Activated naive CD8-positive, alpha-beta T cell (primary cell): ENCODE measurements around the gene LIG3.
"Not testable (repeated sequence)": the region's sequence is repeated elsewhere in the genome, so short reads cannot be mapped to it uniquely, and the experiment has no call there.

ENCODE experiments used
- H3K27ac Mint-ChIP-seq: one replicate; pipeline ENCODE4 v1.8.0; 2021; ENCODE audit warnings: mixed read lengths
- H3K27me3 Mint-ChIP-seq: one replicate; pipeline ENCODE4 v1.8.0; 2021; ENCODE audit warnings: mixed read lengths
- H3K36me3 Mint-ChIP-seq: one replicate; pipeline ENCODE4 v1.8.0; 2021; ENCODE audit warnings: mixed read lengths
- H3K4me1 Mint-ChIP-seq: one replicate; pipeline ENCODE4 v1.8.0; 2021; ENCODE audit warnings: low read depth, mixed read lengths
- H3K4me3 Mint-ChIP-seq: one replicate; pipeline ENCODE4 v1.8.0; 2021; ENCODE audit warnings: mild to moderate bottlenecking, mixed read lengths
- H3K9me3 Mint-ChIP-seq: one replicate; pipeline ENCODE4 v1.8.0; 2021; ENCODE audit warnings: low read depth, mixed read lengths

LIG3 gene

GRCh38 chr17:35045458-35045979 is 65.2 kb downstream of the LIG3 start:
- H3K27me3 Mint-ChIP-seq, H3K9me3 Mint-ChIP-seq, H3K36me3 Mint-ChIP-seq: not testable (repeated sequence)
- H3K4me3 Mint-ChIP-seq: peak overlapping the region; percentile 83
- H3K4me1 Mint-ChIP-seq: peaks cover 69% of the 10 kb centered on the region
- peak overlapping the region; percentile 95 for H3K27ac Mint-ChIP-seq

DNA sequence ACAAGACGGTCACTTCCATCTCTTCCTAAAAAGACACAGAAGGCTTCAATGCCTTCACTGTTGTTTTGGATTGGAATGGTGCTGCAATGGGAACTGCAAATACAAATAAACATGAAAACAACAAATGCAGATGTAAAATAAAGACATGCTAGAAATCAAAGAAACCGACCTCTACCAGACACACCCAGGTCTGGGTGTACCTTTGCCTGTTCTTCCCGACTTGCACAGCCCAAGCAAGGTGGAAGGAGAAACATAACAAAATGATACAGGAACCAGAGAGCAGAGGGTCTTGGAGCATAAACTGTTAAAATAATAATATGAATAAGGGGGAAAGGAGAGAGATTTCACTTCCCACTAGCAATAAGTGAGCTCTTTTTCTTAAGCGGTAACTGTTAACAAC is 65.9 kb downstream of the LIG3 start:
- H3K27me3 Mint-ChIP-seq: no peaks in the 10 kb centered on the region
- H3K4me3 Mint-ChIP-seq: peak overlapping the region; percentile 83
- peaks cover under 1% of the 10 kb centered on the region for H3K36me3 Mint-ChIP-seq
- H3K9me3 Mint-ChIP-seq: no peaks in the 10 kb centered on the region
- peak overlapping the region; percentile 95 for H3K27ac Mint-ChIP-seq
- peaks cover 70% of the 10 kb centered on the region for H3K4me1 Mint-ChIP-seq

- Mint-ChIP-seq H3K4me3 (peak overlapping the region; percentile 83), H3K9me3 (no peaks in the 10 kb centered on the region), H3K36me3 (no peaks in the 10 kb centered on the region), H3K27ac (peak overlapping the region; percentile 95), H3K27me3 (no peaks in the 10 kb centered on the region), H3K4me1 (peaks cover 73% of the 10 kb centered on the region)
Measured at GRCh38 chr17:35046740-35047283, 66.5 kb downstream of the LIG3 start.

DNA sequence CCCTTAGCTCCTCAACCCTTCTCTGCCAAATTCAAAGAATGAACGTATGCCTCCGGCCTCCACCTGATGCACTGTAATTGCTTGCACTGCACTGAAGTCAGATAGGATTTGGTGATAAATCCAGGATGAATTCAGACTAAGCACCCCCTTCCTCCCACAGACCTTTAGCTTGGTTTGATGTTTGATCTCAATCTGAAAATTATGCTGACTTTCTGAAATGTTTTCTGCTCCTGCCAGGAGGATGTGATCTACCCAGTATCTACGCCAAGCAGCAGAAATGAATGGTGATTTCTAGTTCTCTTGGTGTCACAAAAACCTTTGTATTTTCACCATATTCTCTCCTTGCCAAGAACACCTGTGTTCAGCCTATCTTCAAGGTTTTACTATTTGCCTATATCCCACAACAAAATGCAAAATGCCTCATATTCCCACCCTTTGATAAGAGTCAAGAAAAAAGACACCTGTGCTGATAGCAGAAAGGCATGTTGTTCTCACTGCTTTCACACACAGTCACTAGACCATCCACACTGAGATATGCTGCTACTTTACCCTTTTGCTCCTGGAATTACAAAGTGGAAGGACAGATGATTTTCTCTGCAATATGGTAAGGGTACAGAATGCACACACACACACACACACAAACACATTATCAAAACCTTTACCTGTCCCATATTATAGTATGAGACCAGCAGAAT is 68.5 kb downstream of the LIG3 start:
- Mint-ChIP-seq H3K4me3 (peak overlapping the region; percentile 51), H3K9me3 (no peaks in the 10 kb centered on the region), H3K27ac (peak overlapping the region; percentile 76)

GRCh38 chr17:35050170-35050569 is 69.9 kb downstream of the LIG3 start:
- Mint-ChIP-seq H3K4me3 (no peak overlapping the region), H3K36me3 (peaks cover 10% of the 10 kb centered on the region), H3K4me1 (peaks cover 78% of the 10 kb centered on the region), H3K27ac (peak overlapping the region; percentile 76), H3K9me3 (peaks cover 3% of the 10 kb centered on the region), H3K27me3 (no peaks in the 10 kb centered on the region)

More for the DNA sequence above, 68.5 kb downstream of the LIG3 start:
- H3K36me3 Mint-ChIP-seq: peaks cover 5% of the 10 kb centered on the region
- H3K4me1 Mint-ChIP-seq: peaks cover 79% of the 10 kb centered on the region
- no peaks in the 10 kb centered on the region for H3K27me3 Mint-ChIP-seq

DNA sequence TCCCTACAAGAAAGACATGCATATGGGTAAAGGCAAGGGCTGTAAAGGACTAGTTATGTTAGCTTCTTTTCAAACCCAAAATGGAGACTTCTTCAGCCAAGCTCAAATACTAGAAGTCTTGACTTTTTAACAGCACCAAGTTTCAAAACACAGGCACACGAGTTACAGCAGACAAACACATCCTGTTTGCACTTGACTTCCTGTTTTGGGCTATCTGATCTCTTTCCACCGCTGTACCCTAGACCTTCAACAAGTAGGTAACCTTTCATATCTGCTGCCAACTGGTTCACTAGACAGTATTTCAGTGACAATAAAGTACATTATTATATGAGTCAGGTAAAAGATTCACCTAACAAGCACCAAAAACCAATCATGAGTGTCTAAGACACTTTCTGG is 70.9 kb downstream of the LIG3 start:
- Mint-ChIP-seq H3K27ac (peak overlapping the region; percentile 89), H3K9me3 (peaks cover 3% of the 10 kb centered on the region), H3K36me3 (peaks cover 13% of the 10 kb centered on the region), H3K27me3 (no peaks in the 10 kb centered on the region), H3K4me3 (peak overlapping the region; percentile 57), H3K4me1 (peaks cover 76% of the 10 kb centered on the region)

- Mint-ChIP-seq H3K4me1 (peaks cover 74% of the 10 kb centered on the region), H3K4me3 (peak overlapping the region; percentile 57), H3K27me3 (no peaks in the 10 kb centered on the region), H3K27ac (peak overlapping the region; percentile 89), H3K36me3 (peaks cover 13% of the 10 kb centered on the region), H3K9me3 (peaks cover 3% of the 10 kb centered on the region)
Measured at GRCh38 chr17:35051579-35052240, 71.4 kb downstream of the LIG3 start.

- Mint-ChIP-seq H3K4me3 (peak overlapping the region; percentile 57), H3K27ac (peak overlapping the region; percentile 89), H3K36me3 (peaks cover 13% of the 10 kb centered on the region), H3K9me3 (peaks cover 3% of the 10 kb centered on the region), H3K4me1 (peaks cover 70% of the 10 kb centered on the region), H3K27me3 (no peaks in the 10 kb centered on the region)
Measured at GRCh38 chr17:35052241-35052610, 71.9 kb downstream of the LIG3 start.

GRCh38 chr17:35052780-35053179 is 72.5 kb downstream of the LIG3 start:
- H3K4me1 Mint-ChIP-seq: peaks cover 74% of the 10 kb centered on the region
- no peaks in the 10 kb centered on the region for H3K27me3 Mint-ChIP-seq
- peaks cover 3% of the 10 kb centered on the region for H3K9me3 Mint-ChIP-seq
- H3K27ac Mint-ChIP-seq: peak overlapping the region; percentile 89
- H3K4me3 Mint-ChIP-seq: peak overlapping the region; percentile 57
- peaks cover 16% of the 10 kb centered on the region for H3K36me3 Mint-ChIP-seq

- Mint-ChIP-seq H3K9me3 (peaks cover 3% of the 10 kb centered on the region), H3K27me3 (no peaks in the 10 kb centered on the region), H3K4me1 (peaks cover 78% of the 10 kb centered on the region), H3K4me3 (no peak overlapping the region), H3K36me3 (peaks cover 16% of the 10 kb centered on the region), H3K27ac (peak overlapping the region; percentile 89)
Measured at GRCh38 chr17:35053204-35053603, 72.9 kb downstream of the LIG3 start.

GRCh38 chr17:35056013-35056412 is 75.7 kb downstream of the LIG3 start:
- Mint-ChIP-seq H3K36me3 (peaks cover 20% of the 10 kb centered on the region), H3K4me3 (no peak overlapping the region), H3K27ac (peak overlapping the region; percentile 68), H3K9me3 (peaks cover 3% of the 10 kb centered on the region), H3K27me3 (no peaks in the 10 kb centered on the region), H3K4me1 (peaks cover 74% of the 10 kb centered on the region)

GRCh38 chr17:35057332-35057915 is 77.1 kb downstream of the LIG3 start:
- H3K9me3 Mint-ChIP-seq: peaks cover 3% of the 10 kb centered on the region
- H3K4me3 Mint-ChIP-seq: no peak overlapping the region
- H3K27ac Mint-ChIP-seq: peak overlapping the region; percentile 19
- no peaks in the 10 kb centered on the region for H3K27me3 Mint-ChIP-seq
- H3K36me3 Mint-ChIP-seq: peaks cover 23% of the 10 kb centered on the region
- peaks cover 67% of the 10 kb centered on the region for H3K4me1 Mint-ChIP-seq
